Pancreas (tissue), 10 donors: ENCODE measurements around the gene PPP1R3D. TPM values are rescaled to one million over a fixed set of nuclear protein-coding genes. Genes with fewer than 3 reads are reported as not detected.

Source experiments
- ATAC-seq, 4 donors: fragments of 200-7000 bp; cut with Tn5 transposase; one replicate each; pipeline versions ENCODE4 v1.8.0 to v1.9.1; 2020; ENCODE audit warnings: mild to moderate bottlenecking in 4 of 4, moderate library complexity in 4 of 4
- DNase-seq, 6 donors: peaks; one replicate each; pipeline ENCODE4 v3.0.0-alpha.2; 2020
- FAIRE-seq: peaks from 2 replicates; lab custom pipeline; 2012; peaks lifted over from hg19 to GRCh38; lab: Jason Lieb, UNC
- H3K27ac ChIP-seq, 4 donors: fragments of 200-600 bp; sonication (generic); 1 replicate in 3 of 4; 2 replicates in 1 of 4; pipeline versions ENCODE4 v1.5.0 to v1.8.0; 2020
- H3K27me3 ChIP-seq, 4 donors: fragments of 200-600 bp; one replicate each; pipeline ENCODE4 v1.8.0; 2021
- H3K36me3 ChIP-seq, 3 donors: fragments of 200-600 bp; sonication (generic) in 1 of 3; one replicate each; pipeline versions ENCODE4 v1.5.0 to v1.8.0; 2020 to 2021
- H3K4me1 ChIP-seq, 3 donors: fragments of 200-600 bp; one replicate each; pipeline ENCODE4 v1.8.0; 2021
- H3K4me3 ChIP-seq, 4 donors: fragments of 200-600 bp; sonication (generic) in 2 of 4; one replicate each; pipeline versions ENCODE4 v1.5.0 to v1.8.0; 2020 to 2021
- H3K9me3 ChIP-seq, 4 donors: fragments of 200-600 bp; one replicate each; pipeline ENCODE4 v1.8.0; 2021
- WGBS, 2 donors: extraction: QIAGEN DNeasy Blood & Tissue Kit; methylation state at CpG; one replicate each; pipeline ENCODE4 v1.1.7; 2013; 5-methylcytosine and 5-hydroxymethylcytosine counted together
- intact Hi-C, 3 donors: fragments of 100-400 bp; cut with DNase I; formaldehyde crosslinking; loops; one replicate each; pipeline versions ENCODE4 v1.11.1 to v1.14.2; 2022
- polyA plus RNA-seq, 2 donors: library from polyadenylated mRNA; stranded (reverse); fragments of 200-250 nt; gene quantifications; one replicate each; pipeline ENCODE4 v1.2.3, GENCODE V29; 2013
- total RNA-seq, 6 donors: library from RNA; stranded (reverse); fragmentation: NEBNext Ultra II Directional in 4 of 6; extraction: Animal tissue kit (Norgen Biotek cat#: 25700) in 4 of 6; gene quantifications; one replicate each; pipeline versions ENCODE4 v1.2.1 to v1.2.4, GENCODE V29; 2021 to 2023
- TF ChIP-seq, protein P1 (sequence below), 4 donors: fragments of 200-600 bp; sonication (generic) in 3 of 4; IDR thresholded peaks; one replicate each; pipeline versions ENCODE4 v1.5.0 to v1.8.0; 2021; ENCODE audit warnings: antibody characterized with exemption in 4 of 4
- donor health status: healthy with polysubstance abuse.
- donor health status: DM: no; HTN: no; CAD: no; lungs with moderate emphysema.
- donor health status: DM: no; HTN: no; CAD: no.
- donor health status: control.
- donor health status: control.
- donor health status: Bipolar disorder and iron deficiency.
- donor health status: DM: yes; HTN: yes; CAD: no.
- donor health status: DM: no; HTN: no; CAD: no.
- donor health status: DM: no; HTN: no; CAD: no.
- donor health status: DM: yes; HTN: yes; CAD: no.

Gene PPP1R3D
- total RNA-seq: 1 to 10 TPM; 3.0 to 6.3 (median 4.0) TPM
- 1 to 10 TPM; 1.4 to 2.6 TPM for polyA plus RNA-seq

- TF ChIP-seq, protein P1, sequence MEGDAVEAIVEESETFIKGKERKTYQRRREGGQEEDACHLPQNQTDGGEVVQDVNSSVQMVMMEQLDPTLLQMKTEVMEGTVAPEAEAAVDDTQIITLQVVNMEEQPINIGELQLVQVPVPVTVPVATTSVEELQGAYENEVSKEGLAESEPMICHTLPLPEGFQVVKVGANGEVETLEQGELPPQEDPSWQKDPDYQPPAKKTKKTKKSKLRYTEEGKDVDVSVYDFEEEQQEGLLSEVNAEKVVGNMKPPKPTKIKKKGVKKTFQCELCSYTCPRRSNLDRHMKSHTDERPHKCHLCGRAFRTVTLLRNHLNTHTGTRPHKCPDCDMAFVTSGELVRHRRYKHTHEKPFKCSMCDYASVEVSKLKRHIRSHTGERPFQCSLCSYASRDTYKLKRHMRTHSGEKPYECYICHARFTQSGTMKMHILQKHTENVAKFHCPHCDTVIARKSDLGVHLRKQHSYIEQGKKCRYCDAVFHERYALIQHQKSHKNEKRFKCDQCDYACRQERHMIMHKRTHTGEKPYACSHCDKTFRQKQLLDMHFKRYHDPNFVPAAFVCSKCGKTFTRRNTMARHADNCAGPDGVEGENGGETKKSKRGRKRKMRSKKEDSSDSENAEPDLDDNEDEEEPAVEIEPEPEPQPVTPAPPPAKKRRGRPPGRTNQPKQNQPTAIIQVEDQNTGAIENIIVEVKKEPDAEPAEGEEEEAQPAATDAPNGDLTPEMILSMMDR (IDR thresholded peaks at IDR 0.05): no peak
- Histone ChIP-seq H3K4me1 (peaks cover 15 to 40% (median 21%) of the 10 kb centered on the region in 3 donors), H3K27ac (peak within 1 kb of the TSS; percentile 84 to 94 (median 92)), H3K27me3 (no peaks in the 10 kb centered on the region), H3K36me3 (peaks cover 0 to 28% (median 0%) of the 10 kb centered on the region in 3 donors), H3K4me3 (peak within 1 kb of the TSS; percentile 60 to 78 (median 72)), H3K9me3 (no peaks in the 10 kb centered on the region)
- no peak for FAIRE-seq
- intact Hi-C loops: no loop called here
- peak; percentile 95 to 98 (median 96) for DNase-seq
- peak; percentile 95 to 97 (median 95) for ATAC-seq
- WGBS, 2 donors: 0 to 1% methylated on average over 56 to 57 of the region's 57 CpGs
Observed at GRCh38 chr20:59940129-59940955, at the start of gene PPP1R3D, which contains the start of gene FAM217B. TSS of gene PPP1R3D (minus strand) at chr20:59940305. CDS start at chr20:59939931, 374 bp downstream. TSS of gene FAM217B (plus strand) at chr20:59940389. CDS start at chr20:59943944, 3,555 bp downstream.

GRCh38 chr20:59988141-59988540 is 48.0 kb upstream of the PPP1R3D start:
- H3K4me3 ChIP-seq: no peak overlapping the region
- no peak overlapping the region for H3K27ac ChIP-seq
- 63% methylated on average over 5 of the region's 5 CpGs for WGBS, 2 donors
- H3K36me3 ChIP-seq: no peaks in the 10 kb centered on the region
- intact Hi-C loops: no loop called here
- H3K4me1 ChIP-seq: no peaks in the 10 kb centered on the region
- H3K9me3 ChIP-seq: no peaks in the 10 kb centered on the region
- ATAC-seq (peak; percentile 48 to 69 (median 60)), FAIRE-seq (no peak), DNase-seq (peak in 4 of 6 donors; percentile 6 to 77 (median 61))
- no peaks in the 10 kb centered on the region for H3K27me3 ChIP-seq
- TF ChIP-seq, protein P1 (IDR thresholded peaks at IDR 0.05): no peak

GRCh38 chr20:59987135-59987534 is 47.0 kb upstream of the PPP1R3D start:
- no peaks in the 10 kb centered on the region for H3K27me3 ChIP-seq
- DNase-seq (no peak), FAIRE-seq (no peak), ATAC-seq (no peak)
- H3K4me3 ChIP-seq: no peak overlapping the region
- 88 to 92% methylated on average over 7 of the region's 7 CpGs for WGBS, 2 donors
- intact Hi-C loops: no loop called here
- TF ChIP-seq, protein P1 (IDR thresholded peaks at IDR 0.05): no peak
- H3K9me3 ChIP-seq: no peaks in the 10 kb centered on the region
- H3K27ac ChIP-seq: no peak overlapping the region
- H3K4me1 ChIP-seq: no peaks in the 10 kb centered on the region
- no peaks in the 10 kb centered on the region for H3K36me3 ChIP-seq

- Histone ChIP-seq H3K4me1 (no peaks in the 10 kb centered on the region), H3K36me3 (no peaks in the 10 kb centered on the region), H3K27ac (no peak overlapping the region), H3K27me3 (no peaks in the 10 kb centered on the region), H3K9me3 (no peaks in the 10 kb centered on the region), H3K4me3 (no peak overlapping the region)
- no peak for DNase-seq
- intact Hi-C loops: no loop called here
- FAIRE-seq: no peak
- 89 to 94% methylated on average over 3 of the region's 3 CpGs for WGBS, 2 donors
- TF ChIP-seq, protein P1 (IDR thresholded peaks at IDR 0.05): no peak
- no peak for ATAC-seq
Observed at GRCh38 chr20:59985864-59986263, 45.8 kb upstream of the PPP1R3D start.

GRCh38 chr20:59985164-59985563 is 45.1 kb upstream of the PPP1R3D start:
- DNase-seq: no peak
- ATAC-seq: no peak
- Histone ChIP-seq H3K4me3 (no peak overlapping the region), H3K27me3 (no peaks in the 10 kb centered on the region), H3K27ac (no peak overlapping the region), H3K4me1 (no peaks in the 10 kb centered on the region), H3K36me3 (no peaks in the 10 kb centered on the region), H3K9me3 (no peaks in the 10 kb centered on the region)
- TF ChIP-seq, protein P1 (IDR thresholded peaks at IDR 0.05): no peak
- intact Hi-C loops: no loop called here
- WGBS, 2 donors: 86 to 89% methylated on average over 8 of the region's 8 CpGs
- FAIRE-seq: no peak
